HUDEP-2 (cell line): ENCODE results near the gene TNFRSF1A.
"Not testable (repeated sequence)": the region's sequence is repeated elsewhere in the genome, so short reads cannot be mapped to it uniquely, and the experiment has no call there.

Experiments
- DNase-seq, 76 experiments: peaks; one replicate each; lab custom pipeline; 2025; ENCODE audit not compliant: unreplicated experiment in 76 of 76; lab: John Stamatoyannopoulos, UW

TNFRSF1A gene

DNA sequence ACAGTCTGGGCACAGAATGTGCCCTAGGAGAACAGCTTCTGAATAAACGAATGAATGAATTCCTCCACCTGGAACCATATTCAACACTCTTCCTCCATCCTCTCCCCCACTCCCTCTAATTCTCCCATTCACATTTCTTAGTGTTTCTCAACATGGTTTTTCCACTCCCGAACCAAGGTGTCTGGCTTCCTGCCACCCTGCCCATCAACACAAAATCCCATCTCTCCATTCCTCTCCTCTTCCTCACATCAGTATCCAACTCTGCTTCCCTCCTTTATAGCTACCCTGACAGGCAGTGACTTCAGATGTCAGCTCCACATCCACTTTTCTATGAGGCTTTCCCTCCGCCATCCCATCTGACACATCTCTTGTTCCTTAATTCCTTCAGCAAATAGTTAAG lies 2.9 kb downstream of the TNFRSF1A start:
- DNase-seq, result no peak

DNA sequence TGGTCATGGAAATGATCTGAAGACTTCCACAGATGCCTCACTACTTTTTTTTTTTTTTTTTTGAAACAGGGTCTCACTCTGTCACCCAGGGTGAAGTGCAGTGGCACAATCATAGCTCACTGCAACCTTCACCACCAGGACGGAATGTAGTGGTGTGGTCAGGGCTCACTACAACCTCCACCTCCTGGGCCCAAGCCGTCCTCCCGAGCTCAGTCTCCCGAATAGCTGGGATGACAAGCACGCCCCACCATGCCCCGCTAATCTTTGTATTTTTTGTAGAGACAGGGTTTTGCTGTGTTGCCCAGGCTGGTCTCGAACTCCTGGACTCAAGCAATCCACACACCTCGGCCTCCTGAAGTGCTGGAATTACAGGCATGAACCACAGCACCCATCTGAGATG lies 3.3 kb downstream of the TNFRSF1A start:
- DNase-seq, result not testable (repeated sequence)

DNA sequence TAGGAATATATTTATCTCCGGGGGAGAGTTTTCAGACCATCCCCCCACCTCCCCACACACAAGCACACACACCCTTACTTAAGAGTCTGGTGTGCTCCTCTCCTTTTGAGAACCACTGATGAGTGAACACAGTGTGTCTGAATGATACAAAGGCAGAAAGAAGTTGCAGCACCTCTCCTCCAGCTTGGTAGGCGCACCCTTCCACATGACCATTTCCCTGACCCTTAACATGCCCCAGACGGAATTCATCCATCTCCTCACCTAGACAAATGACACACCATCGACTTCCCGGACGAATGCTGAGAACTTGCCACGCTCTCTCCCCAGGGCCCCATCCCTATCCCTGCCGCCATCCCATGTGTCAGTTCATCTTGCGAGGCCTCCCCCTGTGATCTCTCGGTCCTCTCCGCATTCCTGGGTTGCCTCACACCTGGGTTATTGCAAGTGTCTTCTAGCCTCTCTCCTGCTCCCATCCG lies 3.9 kb downstream of the TNFRSF1A start:
- peak in 1 of 76 experiments; percentile 14 for DNase-seq

DNA sequence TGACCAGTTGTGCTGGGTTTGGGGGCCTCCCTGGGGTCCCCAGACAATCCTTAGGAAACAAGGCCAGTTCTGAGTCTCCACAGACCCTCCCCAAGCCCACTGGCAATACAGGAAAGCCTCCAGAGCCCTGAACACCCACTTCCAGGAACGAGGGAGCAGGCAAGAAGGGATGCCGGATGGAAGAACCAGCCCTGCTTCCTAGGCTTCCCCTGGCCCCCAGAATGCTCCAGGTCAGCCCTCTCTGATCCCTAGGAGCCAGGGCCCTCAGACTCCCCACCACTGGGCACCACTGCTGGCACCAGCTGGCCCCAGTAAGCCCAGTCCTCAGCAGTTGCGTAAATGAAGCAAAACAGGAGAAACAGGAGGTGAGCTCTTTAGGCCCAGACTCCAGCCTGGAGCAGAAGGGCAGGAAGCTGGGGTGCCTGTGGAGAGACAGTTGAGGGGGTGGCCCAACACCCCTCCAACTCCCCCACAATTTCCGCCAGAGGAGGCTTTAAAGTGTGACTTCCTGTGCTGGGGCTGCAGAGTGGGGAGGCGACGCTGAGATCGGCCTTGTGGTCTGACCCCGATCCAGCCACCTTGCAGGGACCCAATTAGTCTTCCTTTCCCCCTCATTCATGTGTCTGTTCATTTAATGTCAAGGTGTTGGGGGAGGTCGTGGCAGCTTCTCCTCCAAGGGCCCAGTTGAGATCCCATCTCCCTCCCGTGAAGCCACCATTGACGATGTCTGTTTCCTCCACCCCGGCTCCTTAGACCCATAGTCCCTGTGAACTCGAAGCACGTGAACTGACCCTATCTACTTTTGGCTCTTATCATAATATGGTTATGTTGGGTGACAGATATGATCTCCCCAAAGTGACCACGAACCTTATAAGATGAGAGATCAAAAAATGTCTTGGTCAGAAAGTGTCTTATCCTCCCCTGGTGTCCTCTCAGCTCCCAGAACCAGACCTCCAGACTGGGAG lies 4.7 kb downstream of the TNFRSF1A start:
- DNase-seq, result peak in 3 of 76 experiments; percentile 12 to 34 (median 22)

DNA sequence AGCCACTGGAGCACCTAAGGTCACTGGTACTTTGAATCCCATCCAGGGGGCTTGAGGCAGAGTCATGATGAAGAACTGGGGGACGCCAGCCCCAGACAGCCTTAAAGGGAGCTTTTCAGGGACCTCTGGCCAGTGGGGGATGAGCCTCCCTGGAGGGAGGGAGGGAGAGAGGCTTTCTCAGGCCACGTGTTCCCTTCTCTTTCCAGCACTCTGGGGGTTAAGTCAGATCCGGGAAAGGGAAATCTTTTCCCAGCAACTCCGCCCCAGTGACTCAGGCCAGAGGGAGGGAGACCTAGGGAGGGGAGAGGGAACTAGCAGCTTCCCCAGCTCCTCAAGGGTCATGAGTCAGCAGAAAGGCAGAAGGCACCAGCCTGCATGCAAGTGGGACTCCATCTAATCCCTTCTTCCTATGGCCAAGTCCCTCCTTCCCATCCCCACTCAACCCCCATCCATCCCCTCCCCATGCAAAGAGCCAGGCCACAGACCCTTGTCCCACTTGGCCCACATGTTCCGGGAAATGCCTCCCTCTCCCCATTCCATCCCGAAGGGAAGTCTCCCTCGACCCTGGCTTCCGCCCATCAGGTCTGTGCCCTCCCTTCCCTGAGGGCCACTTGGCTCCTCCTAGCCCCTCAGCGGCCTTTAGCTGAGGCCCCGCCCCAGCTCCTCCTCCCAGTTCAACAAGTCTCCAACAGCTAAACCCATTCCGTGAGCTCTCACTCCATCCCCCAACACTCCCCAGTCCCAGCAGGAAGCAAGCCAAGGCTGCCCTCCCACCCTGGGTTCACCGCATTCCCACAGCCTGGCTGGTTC lies 5.6 kb downstream of the TNFRSF1A start:
- DNase-seq, result peak in 60 of 76 experiments; percentile 9 to 81 (median 39)

DNA sequence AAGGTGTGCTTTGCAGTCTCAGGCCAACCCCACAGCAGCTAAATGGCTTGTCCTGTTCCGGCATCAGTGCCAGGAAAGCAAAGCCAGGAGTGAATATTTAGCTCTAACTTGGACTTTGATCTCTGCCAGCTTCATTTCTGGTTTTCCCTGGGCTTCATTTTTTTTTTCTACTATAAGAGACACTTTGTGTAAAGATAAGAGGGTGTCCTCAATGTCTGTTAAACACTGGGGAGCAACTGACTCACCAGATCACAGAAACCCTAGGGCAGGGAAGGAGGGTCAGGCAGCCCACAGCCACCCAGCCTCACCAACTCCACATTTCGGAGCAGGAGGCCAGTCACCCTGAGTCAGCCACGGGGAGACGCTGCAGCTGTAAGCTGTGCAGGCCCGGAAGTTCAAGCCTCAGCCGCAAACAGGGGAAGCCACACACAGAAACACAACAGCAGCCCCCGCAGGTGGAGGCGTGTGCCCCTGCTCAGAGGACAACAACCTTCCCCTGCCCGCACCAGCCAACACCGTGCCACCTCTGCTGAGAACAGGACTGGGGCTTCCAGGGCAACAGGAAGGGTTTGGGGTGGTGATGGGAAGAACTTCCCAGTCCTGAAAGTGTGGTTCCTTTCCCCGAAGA lies 6.3 kb downstream of the TNFRSF1A start:
- peak in 46 of 76 experiments; percentile 13 to 71 (median 40) for DNase-seq

DNA sequence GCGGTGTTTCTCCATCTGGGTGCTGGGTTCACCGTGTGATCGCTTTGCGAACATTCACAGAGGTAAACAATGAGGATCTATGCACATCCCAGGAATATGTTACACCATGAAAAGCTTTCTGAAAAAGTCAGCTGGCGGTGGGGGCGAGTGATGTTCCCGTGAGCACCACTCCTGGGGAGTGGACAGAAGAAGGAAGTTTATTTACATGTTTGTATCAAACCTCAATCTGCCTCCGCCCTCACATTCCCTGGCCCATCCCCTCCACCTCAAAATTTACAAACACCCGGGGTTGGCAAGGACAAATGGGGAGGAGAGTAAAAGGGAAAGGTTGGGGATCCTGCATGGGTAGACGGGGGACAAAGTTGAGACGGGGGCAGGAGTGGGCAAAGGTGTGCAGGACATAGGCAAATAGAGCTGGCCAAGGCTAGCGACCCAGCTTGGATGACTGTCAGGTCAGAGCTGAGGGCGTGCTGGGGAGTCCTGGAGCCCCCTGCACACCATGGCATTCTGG lies 6.9 kb downstream of the TNFRSF1A start:
- no peak for DNase-seq

DNA sequence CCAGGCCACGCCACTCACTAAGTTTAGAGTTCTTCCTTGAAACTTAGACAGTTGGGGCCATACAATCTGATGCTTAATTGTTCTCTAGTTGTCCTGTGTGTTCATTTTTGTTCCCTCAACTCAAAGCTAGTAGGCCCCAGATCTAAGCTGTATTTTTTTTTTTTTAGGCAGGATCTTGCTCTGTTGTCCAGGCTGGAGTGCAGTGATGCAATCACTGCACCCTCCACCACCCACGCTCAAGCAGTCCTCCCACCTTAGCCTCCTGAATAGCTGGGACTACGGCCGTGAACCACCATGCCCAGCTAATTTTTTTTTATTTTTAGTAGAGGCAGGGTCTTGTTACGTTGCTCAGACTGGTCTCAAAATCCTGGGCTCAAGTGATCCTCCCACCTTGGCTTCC lies 7.5 kb downstream of the TNFRSF1A start:
- DNase-seq, result no peak

DNA sequence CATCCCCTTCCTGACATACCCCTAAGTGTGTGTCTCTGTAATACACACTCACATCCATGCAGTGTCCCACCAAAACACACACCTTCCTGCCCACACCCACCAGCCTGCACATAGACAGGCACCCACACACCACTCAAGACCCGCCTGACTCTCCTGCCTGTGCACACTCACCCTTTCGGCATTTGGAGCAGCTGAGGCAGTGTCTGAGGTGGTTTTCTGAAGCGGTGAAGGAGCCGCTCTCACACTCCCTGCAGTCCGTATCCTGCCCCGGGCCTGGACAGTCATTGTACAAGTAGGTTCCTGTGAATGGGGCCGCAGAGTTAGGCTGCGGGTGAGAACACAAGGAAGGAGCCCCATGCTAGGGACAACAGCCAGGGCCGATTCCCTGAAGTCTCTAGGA lies 8.3 kb downstream of the TNFRSF1A start:
- no peak for DNase-seq

DNA sequence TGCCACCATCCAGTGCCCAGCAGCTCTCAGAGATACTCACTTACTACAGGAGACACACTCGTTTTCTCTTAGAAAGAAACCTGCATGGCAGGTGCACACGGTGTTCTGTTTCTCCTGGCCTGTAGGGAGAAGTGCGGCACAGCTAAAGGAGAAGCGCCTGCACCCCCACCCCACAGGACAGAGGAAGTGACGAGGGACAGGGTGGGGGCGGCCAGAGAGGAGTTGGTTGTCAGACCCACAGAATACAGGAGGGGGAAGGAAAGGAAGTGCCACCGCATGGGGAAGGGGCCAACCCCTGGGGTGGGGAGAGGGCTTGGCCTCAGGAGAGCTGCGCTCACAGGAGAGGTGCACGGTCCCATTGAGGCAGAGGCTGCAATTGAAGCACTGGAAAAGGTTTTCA lies 8.8 kb downstream of the TNFRSF1A start:
- DNase-seq, result no peak

DNA sequence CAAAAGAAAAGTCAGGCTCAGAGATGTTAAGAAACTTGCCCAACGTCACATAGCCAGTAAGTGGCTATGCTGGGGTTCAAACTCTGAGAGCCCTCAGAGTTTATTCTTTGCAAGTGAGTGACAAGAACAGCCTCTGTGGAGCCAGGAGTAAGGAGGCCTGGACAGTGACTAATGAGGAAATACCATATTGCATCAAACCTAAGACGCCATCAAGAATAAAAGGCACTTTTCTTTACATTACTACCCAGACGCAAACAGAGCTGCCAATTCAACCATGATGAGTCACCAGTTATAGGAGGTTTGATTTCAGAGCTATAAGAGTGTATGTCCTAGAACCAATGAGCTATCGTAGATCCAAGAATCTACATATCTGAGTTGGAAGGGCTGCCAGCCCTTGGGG lies 9.4 kb downstream of the TNFRSF1A start:
- DNase-seq, result no peak

DNA sequence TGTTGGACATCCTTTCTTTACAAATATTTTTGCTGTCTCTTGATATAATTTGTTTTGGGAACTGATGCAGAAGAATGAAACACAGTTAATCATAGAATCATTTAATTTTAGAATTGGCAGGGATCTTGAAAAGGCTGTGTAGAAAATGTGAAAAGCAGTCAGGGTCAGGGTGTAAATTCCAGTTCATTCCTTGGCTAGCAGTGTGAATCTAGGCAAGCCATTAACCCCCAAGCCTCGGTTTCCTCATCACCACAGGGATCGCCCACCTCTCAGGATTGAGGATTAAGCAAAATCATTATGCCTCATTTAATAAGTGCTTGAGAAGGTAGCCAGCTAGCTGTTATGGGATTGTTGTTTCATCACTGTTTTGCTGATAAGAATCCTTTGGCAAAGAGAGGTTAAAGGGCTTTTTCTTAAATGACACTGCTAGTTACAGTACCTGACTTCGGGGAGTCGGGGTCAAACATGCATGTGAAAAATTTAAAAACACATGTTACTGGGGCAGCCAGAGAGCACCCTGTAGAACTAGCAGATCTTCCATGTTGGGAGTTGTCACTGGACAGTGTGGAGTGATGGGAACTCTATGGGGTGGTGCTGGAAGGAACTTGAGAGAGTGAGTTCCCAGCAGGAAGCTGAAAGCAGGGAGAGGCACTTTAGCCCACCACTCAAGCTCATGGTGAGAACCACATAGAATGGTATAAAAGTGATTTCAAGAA lies 10.7 kb downstream of the TNFRSF1A start:
- DNase-seq, result no peak

DNA sequence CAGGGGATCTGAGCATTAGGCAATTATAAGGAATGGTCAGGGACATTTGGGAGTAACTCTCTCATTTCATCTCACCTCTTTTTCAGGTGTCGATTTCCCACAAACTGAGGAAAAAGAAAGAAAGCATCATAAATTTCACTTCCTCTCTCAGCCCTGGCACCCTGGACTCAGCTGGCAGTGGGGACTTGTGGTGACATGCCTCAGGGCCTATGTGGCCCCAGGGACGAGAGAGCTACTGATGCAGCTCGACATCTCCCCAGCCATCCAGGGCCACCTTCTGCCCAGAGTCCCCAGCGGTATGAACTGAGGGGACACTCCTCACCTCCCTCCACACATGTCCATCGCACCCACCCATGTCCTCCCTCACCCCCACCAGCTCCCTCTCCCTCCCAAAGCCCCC lies 11.7 kb downstream of the TNFRSF1A start:
- DNase-seq, result no peak

DNA sequence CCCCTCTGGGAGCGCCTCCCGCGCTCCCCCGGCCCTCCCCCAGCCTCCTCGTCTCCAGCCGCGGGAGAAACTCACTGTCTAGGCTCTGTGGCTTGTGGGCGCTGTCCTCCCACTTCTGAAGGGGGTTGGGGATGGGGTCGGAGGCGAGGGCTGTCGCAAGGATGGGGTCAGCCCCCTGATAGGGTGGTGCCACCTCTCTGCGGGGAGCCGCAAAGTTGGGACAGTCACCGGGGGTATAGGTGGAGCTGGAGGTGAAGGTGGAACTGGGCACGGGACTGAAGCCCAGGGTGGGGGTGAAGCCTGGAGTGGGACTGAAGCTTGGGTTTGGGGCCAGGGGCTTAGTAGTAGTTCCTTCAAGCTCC lies 12.2 kb downstream of the TNFRSF1A start:
- DNase-seq, result no peak

DNA sequence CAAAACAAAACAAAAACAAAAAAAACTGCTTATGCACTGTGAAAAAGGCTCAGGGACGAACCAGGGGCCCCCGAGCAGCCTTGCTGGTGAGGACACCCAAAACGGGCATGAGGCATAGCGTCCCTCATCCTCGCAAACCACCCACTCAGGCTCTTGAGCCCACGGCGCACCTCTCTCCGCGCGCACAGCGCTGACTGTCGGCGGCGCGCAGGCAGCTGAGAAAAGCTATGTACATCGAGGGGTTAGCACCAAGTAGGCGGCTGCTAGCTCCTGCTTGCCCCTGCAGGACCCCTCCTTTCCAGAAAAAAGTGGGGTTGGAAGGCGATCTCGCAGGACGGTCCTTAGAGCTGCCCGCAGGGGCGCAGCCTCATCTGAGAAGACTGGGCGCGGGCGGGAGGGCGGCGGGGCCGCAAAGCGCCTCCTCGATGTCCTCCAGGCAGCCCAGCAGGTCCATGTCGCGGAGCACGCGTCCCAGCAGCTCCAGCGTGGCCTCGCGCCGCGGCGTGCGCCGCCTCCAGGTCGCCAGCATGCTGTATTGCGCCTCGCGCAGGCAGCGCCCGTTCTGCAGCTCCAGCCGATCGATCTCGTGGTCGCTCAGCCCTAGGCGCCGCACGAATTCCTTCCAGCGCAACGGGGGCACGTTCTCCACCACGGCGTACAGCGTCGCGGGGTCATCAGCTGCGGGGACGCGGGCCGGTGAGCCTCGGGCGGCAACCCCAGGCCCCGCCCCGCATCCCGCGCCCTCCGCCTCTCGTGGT lies 12.8 kb downstream of the TNFRSF1A start:
- DNase-seq, result no peak

DNA sequence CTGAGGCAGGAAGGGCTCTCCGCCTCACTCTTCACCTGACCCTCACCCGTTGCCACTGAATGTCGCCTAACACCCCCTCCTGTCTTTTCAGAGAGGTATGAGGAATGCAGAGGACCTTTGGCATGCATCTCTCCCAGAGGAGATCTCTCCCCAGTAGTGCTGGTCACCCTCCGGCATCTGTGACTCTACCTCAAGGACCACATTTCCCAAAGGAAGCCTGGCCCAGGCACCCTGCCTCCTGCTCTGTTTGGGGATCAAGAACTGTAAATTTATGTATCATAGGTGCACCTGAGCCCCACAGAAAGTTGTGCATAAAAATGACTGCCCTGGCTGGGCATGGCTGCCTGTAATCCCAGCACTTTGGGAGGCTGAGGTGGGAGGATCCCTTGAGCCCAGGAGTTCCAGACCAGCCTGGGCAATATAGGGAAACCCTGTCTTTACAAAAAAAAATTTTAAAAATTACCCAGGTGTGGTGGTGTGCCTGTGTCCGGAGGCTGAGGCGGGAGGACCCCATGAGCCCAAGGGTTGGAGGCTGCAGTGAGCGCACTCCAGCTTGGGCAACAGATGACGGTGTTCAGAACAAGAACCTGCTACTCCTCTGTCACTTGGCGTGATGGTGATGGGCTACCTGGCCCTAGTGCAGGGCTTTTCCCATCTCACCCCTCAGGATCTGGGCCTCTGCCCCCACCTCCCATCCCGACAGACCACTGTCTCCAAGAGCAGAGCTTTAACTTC lies 13.7 kb downstream of the TNFRSF1A start:
- DNase-seq, result no peak

DNA sequence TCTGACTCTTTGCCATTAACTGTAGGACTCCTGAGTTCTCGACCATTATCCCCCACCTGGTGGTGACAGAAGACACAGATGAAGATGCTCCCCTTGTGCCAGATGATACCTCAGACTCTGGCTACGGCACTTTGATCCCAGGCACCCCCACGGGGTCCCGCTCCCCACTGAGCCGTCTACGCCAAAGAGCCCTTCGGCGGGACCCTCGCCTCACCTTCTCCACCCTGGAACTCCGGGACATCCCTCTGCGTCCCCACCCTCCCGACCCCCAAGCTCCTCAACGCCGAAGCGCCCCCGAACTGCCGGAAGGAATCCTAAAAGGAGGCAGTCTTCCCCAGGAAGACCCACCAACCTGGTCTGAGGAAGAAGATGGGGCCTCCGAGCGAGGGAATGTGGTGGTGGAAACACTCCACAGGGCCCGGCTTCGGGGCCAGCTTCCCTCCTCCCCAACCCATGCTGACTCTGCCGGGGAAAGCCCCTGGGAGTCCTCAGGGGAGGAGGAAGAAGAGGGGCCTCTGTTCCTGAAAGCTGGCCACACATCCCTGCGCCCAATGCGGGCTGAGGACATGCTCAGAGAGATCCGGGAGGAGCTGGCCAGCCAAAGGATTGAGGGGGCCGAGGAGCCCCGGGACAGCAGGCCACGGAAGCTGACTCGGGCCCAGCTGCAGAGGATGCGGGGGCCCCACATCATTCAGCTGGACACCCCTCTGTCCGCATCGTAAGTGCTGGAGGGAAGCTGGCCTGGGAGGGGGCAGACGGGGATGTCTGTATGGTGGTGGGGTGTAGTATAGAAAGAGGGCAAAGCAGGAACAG lies 14.4 kb downstream of the TNFRSF1A start:
- DNase-seq, result no peak
